ENCODE results near the gene SDCCAG8.

SDCCAG8 gene

DNA sequence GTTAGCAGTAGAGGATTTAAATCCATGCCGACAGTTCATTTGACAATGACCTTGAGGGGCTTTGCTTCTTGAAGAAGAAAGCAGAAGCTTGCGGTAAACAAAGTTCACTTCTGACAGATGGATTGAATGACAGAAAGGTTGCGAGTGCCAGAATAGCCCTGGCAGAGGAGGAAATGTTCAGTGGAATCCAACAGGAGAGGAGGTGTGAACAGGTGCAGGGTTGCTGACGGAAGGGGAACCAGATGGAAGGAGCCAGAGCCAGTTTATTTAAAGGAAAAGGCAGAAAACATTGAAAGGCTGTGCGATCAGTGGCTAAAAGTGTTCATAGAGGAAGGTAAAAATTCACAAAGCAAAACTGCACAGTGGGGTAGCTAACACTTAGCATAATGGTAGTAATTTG lies 141.0 kb downstream of the SDCCAG8 start:
- TF ChIP-seq, protein P1, sequence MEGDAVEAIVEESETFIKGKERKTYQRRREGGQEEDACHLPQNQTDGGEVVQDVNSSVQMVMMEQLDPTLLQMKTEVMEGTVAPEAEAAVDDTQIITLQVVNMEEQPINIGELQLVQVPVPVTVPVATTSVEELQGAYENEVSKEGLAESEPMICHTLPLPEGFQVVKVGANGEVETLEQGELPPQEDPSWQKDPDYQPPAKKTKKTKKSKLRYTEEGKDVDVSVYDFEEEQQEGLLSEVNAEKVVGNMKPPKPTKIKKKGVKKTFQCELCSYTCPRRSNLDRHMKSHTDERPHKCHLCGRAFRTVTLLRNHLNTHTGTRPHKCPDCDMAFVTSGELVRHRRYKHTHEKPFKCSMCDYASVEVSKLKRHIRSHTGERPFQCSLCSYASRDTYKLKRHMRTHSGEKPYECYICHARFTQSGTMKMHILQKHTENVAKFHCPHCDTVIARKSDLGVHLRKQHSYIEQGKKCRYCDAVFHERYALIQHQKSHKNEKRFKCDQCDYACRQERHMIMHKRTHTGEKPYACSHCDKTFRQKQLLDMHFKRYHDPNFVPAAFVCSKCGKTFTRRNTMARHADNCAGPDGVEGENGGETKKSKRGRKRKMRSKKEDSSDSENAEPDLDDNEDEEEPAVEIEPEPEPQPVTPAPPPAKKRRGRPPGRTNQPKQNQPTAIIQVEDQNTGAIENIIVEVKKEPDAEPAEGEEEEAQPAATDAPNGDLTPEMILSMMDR (IDR thresholded peaks at IDR 0.05): no peak

DNA sequence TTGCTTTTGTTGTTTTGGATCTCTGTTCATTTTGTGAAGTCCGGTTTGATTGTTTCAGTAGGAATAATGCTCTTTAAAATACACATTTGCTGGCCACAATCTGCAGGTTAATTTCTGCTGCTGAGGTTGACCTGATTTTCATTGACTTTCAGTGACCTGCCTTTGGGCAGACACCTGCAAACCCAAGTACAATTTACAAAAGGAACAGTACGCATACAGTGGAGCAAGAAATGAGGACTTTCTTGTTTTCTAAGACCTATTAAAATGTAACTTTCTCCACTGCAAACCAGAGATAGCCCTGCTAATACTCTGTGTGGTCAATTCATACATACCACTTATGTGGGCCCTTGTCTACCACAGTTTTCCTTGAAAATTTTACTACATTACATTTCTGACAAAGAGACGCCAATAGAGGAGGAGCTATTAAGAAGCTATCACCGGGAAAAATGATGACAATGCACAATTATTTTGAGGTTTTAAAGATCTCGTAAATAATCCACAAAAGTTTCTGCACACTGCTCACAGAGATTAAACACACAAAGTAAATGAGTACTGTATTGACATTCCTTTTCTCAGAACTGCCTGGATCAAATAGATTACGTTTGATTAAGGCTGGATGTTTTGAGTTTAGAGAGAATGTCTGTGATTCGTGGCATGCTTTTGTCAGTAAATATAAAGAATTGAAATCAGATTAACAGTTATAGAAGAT lies 141.9 kb downstream of the SDCCAG8 start:
- TF ChIP-seq, protein P1 (IDR thresholded peaks at IDR 0.05): no peak

DNA sequence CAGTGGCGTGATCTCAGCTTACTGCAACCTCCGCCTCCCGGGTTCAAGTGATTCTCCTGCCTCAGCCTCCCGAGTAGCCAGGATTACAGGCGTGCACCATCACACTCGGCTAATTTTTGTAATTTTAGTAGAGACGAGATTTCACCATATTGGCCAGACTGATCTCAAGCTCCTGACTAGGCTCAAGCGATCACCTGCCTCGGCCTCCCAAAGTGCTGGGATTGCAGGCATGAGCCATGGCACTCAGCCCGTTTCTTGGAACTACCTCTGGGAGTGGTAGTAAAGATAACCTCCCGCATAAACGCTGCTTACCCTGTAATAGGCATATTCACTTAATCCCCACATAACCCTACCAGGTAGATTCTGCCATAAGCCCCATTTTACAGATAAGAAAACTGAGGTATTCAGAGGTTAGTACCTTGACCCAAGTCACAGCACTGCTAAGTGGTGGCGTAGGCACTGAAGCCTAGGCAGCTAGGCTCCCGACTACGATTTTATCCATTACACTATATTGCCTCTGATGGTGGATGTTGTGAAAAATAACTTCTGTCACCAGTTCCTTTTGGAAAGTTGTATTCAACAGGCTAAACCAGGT lies 143.8 kb downstream of the SDCCAG8 start:
- TF ChIP-seq, protein P1 (IDR thresholded peaks at IDR 0.05): no peak

DNA sequence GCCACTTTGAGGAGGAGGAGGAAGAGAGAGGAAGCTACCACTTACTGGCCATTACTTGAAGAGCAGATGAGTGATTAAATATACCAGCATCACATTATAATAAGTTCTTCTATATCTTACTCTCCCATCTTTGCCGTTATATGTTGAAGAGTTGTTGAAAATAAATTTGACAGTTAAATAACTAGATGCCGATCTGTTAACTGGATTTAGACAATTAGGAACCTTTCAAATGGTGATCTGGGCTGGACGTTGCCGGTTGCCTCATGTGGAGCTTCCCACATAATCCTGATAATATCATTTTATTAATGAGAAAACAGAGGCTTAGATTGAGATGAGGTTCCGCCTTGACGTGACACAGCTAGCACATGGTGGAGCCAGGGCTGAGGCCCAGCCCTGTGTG lies 147.0 kb downstream of the SDCCAG8 start:
- TF ChIP-seq, protein P1 (IDR thresholded peaks at IDR 0.05): no peak

DNA sequence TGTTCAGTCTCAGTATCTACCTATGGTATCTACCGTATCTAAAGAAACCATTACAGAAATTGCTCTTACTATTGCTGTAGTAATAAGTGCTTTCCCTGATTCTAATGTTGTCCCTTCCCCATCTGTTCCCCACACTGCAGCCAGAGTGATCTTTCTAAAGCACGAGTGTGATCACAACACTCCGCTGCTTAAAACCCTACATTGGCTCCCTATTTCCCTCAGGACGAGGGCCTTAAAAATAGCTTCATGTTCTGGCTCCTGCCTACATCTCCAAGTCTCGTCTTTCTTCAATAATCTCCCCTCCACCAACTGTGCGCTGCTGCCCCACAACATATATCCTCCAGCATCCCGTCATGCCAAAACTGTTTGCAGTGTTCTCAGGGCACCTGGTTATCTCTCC lies 150.6 kb downstream of the SDCCAG8 start:
- TF ChIP-seq, protein P1 (IDR thresholded peaks at IDR 0.05): no peak

DNA sequence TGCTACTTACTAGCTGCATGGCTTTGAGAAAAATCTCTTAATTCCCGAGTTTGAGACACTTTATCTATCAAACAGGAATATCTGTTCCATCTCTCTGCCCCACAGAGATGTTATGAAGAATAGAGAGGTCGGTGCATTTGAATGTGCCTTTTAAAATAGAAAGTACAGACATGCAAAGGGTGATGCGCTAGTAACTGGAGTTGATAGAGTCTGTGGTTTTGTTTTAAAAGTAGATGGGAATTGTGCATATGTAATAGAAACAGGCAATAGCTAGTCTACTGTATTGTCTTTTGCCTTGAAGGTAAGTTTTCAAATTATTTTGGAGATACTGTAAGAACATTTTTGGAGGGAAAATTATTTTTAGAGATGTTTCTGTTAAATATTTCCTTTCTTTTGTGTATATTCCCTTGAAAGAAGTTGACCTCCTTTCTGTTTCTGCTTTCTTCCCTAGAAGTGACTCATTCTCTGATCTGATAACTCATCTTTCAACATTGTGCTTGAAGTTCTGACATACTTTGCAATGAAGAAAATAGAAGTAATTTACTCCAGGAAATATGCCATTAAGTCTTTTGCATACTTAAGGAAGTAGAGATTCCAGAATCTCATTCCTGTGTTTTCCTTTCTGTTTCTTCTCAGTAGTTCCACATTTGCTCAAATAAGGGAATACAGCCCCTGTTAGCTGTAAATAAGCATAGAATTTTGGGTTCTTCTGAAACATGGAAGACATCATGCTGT lies 151.6 kb downstream of the SDCCAG8 start:
- TF ChIP-seq, protein P1 (IDR thresholded peaks at IDR 0.05): no peak

DNA sequence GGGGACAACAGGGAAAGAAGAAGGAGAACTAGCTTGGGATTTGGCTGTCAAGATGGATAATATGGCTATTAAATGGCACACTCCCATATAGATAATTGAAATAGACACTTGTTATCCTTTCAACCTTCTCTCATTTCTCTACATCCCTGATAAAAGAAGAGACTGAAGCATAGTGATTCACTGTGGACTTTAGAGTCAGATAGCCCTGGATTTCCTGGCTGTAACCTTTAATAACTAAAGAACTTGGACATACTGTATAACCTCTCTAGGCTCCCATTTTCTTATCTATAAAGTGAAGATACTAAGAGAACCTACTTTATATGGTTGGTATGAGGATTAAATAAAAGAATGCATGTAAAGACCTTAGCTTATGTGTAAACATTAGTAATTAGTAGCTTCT lies 152.6 kb downstream of the SDCCAG8 start:
- TF ChIP-seq, protein P1 (IDR thresholded peaks at IDR 0.05): no peak
